ENCODE results near the gene OBP2B.
"Not testable (repeated sequence)": the region's sequence is repeated elsewhere in the genome, so short reads cannot be mapped to it uniquely, and the experiment has no call there.

OBP2B gene

GRCh38 chr9:133208880-133209300 lies at the start of gene OBP2B:
Gene OBP2B (minus strand): TSS chr9:133209250. CDS start chr9:133209199, 51 bp downstream.
- DNase-seq = not testable (repeated sequence)

GRCh38 chr9:133258061-133259015 lies 49.3 kb upstream of the OBP2B start:
- no peak for DNase-seq

- no peak for DNase-seq
Observed at GRCh38 chr9:133257465-133257956, 48.5 kb upstream of the OBP2B start.

GRCh38 chr9:133256686-133257091 lies 47.6 kb upstream of the OBP2B start:
- DNase-seq = no peak

- no peak for DNase-seq
Observed at GRCh38 chr9:133256136-133256461, 47.0 kb upstream of the OBP2B start.

- no peak for DNase-seq
Observed at GRCh38 chr9:133255371-133256135, 46.5 kb upstream of the OBP2B start.

- DNase-seq = no peak
Observed at GRCh38 chr9:133254471-133254870, 45.4 kb upstream of the OBP2B start.

GRCh38 chr9:133253268-133253667 lies 44.2 kb upstream of the OBP2B start:
- no peak for DNase-seq

- no peak for DNase-seq
Observed at GRCh38 chr9:133252301-133253020, 43.4 kb upstream of the OBP2B start.

GRCh38 chr9:133251773-133252172 lies 42.7 kb upstream of the OBP2B start:
- DNase-seq = no peak

GRCh38 chr9:133251221-133251620 lies 42.2 kb upstream of the OBP2B start:
- not testable (repeated sequence) for DNase-seq

- DNase-seq = no peak
Observed at GRCh38 chr9:133250741-133251170, 41.7 kb upstream of the OBP2B start.

GRCh38 chr9:133249337-133249736 lies 40.3 kb upstream of the OBP2B start:
- no peak for DNase-seq

- no peak for DNase-seq
Observed at GRCh38 chr9:133248726-133249295, 39.8 kb upstream of the OBP2B start.

- no peak for DNase-seq
Observed at GRCh38 chr9:133247632-133248031, 38.6 kb upstream of the OBP2B start.

- DNase-seq = no peak
Observed at GRCh38 chr9:133246991-133247390, 37.9 kb upstream of the OBP2B start.

GRCh38 chr9:133246562-133246961 lies 37.5 kb upstream of the OBP2B start:
- no peak for DNase-seq

- DNase-seq = no peak
Observed at GRCh38 chr9:133242991-133243390, 33.9 kb upstream of the OBP2B start.

- no peak for DNase-seq
Observed at GRCh38 chr9:133242241-133242640, 33.2 kb upstream of the OBP2B start.

- DNase-seq = no peak
Observed at GRCh38 chr9:133239533-133240090, 30.6 kb upstream of the OBP2B start.

- no peak for DNase-seq
Observed at GRCh38 chr9:133238851-133239532, 29.9 kb upstream of the OBP2B start.

All from NCI-H1092 (cell line).